MM.1S (cell line): ENCODE results near the gene RTP5.
"Not testable (repeated sequence)": the region's sequence is repeated elsewhere in the genome, so short reads cannot be mapped to it uniquely, and the experiment has no call there.

Experiments used
- DNase-seq: peaks from one replicate; pipeline ENCODE4 v3.0.0-alpha.2; 2015
- H2AFZ ChIP-seq: fragments of 300-600 bp; sonication (generic); 2 replicates; pipeline ENCODE4 v1.6.0; 2016; ENCODE audit warnings: antibody characterized with exemption, low read length
- H3F3A ChIP-seq: fragments of 300-600 bp; sonication (generic); 2 replicates; pipeline ENCODE4 v1.6.1; 2016; ENCODE audit warnings: mild to moderate bottlenecking, antibody characterized with exemption, low read length, moderate library complexity, mixed read lengths; ENCODE audit not compliant: insufficient read depth
- H3K27ac ChIP-seq: fragments of 300-600 bp; sonication (generic); 2 replicates; pipeline ENCODE4 v1.5.1; 2016; ENCODE audit warnings: mild to moderate bottlenecking, low read length
- H3K27me3 ChIP-seq: fragments of 300-600 bp; sonication (generic); replicated peaks from 2 replicates; pipeline ENCODE4 v1.6.0; 2016; ENCODE audit warnings: low read length; ENCODE audit not compliant: insufficient read depth
- H3K36me3 ChIP-seq: fragments of 300-600 bp; sonication (generic); replicated peaks from 2 replicates; pipeline ENCODE4 v1.6.1; 2016; ENCODE audit warnings: mild to moderate bottlenecking, low read length, mixed read lengths; ENCODE audit not compliant: insufficient read depth
- H3K4me1 ChIP-seq: fragments of 300-600 bp; sonication (generic); 2 replicates; pipeline ENCODE4 v1.6.1; 2016; ENCODE audit warnings: low read length, mixed read lengths
- H3K4me2 ChIP-seq: fragments of 300-600 bp; sonication (generic); 2 replicates; pipeline ENCODE4 v1.6.0; 2016; ENCODE audit warnings: low read depth, low read length
- H3K4me3 ChIP-seq: fragments of 300-600 bp; sonication (generic); 2 replicates; pipeline ENCODE4 v1.5.1; 2016; ENCODE audit warnings: low read length, mixed read lengths
- H3K79me2 ChIP-seq: fragments of 300-600 bp; sonication (generic); 2 replicates; pipeline ENCODE4 v1.6.1; 2016; ENCODE audit warnings: mixed run types, low read length, mixed read lengths
- H3K9ac ChIP-seq: fragments of 300-600 bp; sonication (generic); 2 replicates; pipeline ENCODE4 v1.6.1; 2016; ENCODE audit warnings: low read length, mixed read lengths
- H3K9me2 ChIP-seq: fragments of 300-600 bp; sonication (generic); replicated peaks from 2 replicates; pipeline ENCODE4 v1.6.1; 2016; ENCODE audit warnings: mild to moderate bottlenecking, low read length, mixed read lengths; ENCODE audit not compliant: insufficient read depth
- H3K9me3 ChIP-seq: fragments of 300-600 bp; sonication (generic); replicated peaks from 2 replicates; pipeline ENCODE4 v1.6.1; 2016; ENCODE audit warnings: mild to moderate bottlenecking, low read length, mixed read lengths; ENCODE audit not compliant: insufficient read depth
- H4K20me1 ChIP-seq: fragments of 300-600 bp; sonication (generic); 2 replicates; pipeline ENCODE4 v1.6.1; 2016; ENCODE audit warnings: mild to moderate bottlenecking, low read length, moderate library complexity, mixed read lengths; ENCODE audit not compliant: insufficient read depth
- EZH2 ChIP-seq: fragments of 300-600 bp; sonication (generic); optimal IDR thresholded peaks from 2 replicates; pipeline ENCODE3; 2017; ENCODE audit warnings: low read depth, mild to moderate bottlenecking, antibody characterized with exemption, low read length, mixed read lengths
- EZH2phosphoT487 ChIP-seq: fragments of 300-600 bp; sonication (generic); IDR thresholded peaks from 2 replicates; pipeline ENCODE4 v1.6.1; 2018; ENCODE audit warnings: antibody characterized with exemption, low read length
- TF ChIP-seq, protein P1 (sequence below): fragments of 300-600 bp; sonication (generic); IDR thresholded peaks from 2 replicates; pipeline ENCODE4 v1.5.1; 2016; ENCODE audit warnings: antibody characterized with exemption, low read length, mixed read lengths

Gene RTP5

GRCh38 chr2:241821460-241822263 lies 47.9 kb upstream of the RTP5 start:
- Histone ChIP-seq H3K4me3 (no peak overlapping the region), H3K9me3 (no peaks in the 10 kb centered on the region), H3K9ac (no peak overlapping the region), H4K20me1 (no peaks in the 10 kb centered on the region), H3K36me3 (no peaks in the 10 kb centered on the region), H2AFZ (no peak overlapping the region), H3F3A (no peaks in the 10 kb centered on the region), H3K79me2 (no peaks in the 10 kb centered on the region), H3K9me2 (no peaks in the 10 kb centered on the region), H3K4me2 (no peak overlapping the region), H3K27me3 (peaks cover 29% of the 10 kb centered on the region), H3K4me1 (no peaks in the 10 kb centered on the region), H3K27ac (no peak overlapping the region)
- DNase-seq: no peak
- no peak for TF ChIP-seq EZH2
- TF ChIP-seq, protein P1, sequence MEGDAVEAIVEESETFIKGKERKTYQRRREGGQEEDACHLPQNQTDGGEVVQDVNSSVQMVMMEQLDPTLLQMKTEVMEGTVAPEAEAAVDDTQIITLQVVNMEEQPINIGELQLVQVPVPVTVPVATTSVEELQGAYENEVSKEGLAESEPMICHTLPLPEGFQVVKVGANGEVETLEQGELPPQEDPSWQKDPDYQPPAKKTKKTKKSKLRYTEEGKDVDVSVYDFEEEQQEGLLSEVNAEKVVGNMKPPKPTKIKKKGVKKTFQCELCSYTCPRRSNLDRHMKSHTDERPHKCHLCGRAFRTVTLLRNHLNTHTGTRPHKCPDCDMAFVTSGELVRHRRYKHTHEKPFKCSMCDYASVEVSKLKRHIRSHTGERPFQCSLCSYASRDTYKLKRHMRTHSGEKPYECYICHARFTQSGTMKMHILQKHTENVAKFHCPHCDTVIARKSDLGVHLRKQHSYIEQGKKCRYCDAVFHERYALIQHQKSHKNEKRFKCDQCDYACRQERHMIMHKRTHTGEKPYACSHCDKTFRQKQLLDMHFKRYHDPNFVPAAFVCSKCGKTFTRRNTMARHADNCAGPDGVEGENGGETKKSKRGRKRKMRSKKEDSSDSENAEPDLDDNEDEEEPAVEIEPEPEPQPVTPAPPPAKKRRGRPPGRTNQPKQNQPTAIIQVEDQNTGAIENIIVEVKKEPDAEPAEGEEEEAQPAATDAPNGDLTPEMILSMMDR: no peak
- no peak for TF ChIP-seq EZH2phosphoT487

DNA sequence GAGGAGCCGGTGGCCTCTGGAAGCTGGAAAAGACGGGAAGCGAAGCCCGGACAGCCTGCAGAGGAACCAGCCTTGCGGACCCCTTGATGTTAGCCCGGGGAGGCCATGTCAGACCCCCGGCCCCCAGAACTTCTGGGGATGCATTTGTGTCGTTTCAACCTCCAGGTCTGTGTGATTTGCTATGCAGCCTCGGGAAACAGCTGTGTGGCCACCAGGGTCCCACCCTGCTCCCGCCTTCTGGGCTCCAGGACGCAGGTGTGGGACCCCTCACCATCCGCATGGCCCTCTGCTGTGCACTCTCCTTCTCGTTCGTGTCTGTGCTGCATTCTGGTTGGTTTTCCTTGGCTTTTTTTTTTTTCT lies 47.3 kb upstream of the RTP5 start:
- H3K4me1 ChIP-seq: no peaks in the 10 kb centered on the region
- H3K4me3 ChIP-seq: no peak overlapping the region
- H4K20me1 ChIP-seq: no peaks in the 10 kb centered on the region
- H3K27ac ChIP-seq: no peak overlapping the region
- H3F3A ChIP-seq: no peaks in the 10 kb centered on the region
- no peak for TF ChIP-seq EZH2
- TF ChIP-seq, protein P1: no peak
- no peak for TF ChIP-seq EZH2phosphoT487
- peaks cover 29% of the 10 kb centered on the region for H3K27me3 ChIP-seq
- H2AFZ ChIP-seq: no peak overlapping the region
- H3K4me2 ChIP-seq: no peak overlapping the region
- no peaks in the 10 kb centered on the region for H3K79me2 ChIP-seq
- no peaks in the 10 kb centered on the region for H3K9me3 ChIP-seq
- H3K9me2 ChIP-seq: no peaks in the 10 kb centered on the region
- no peaks in the 10 kb centered on the region for H3K36me3 ChIP-seq
- no peak overlapping the region for H3K9ac ChIP-seq
- no peak for DNase-seq

- not testable (repeated sequence) for H3K9me2 ChIP-seq, H3K36me3 ChIP-seq, H3K4me1 ChIP-seq, H3K79me2 ChIP-seq, H3K9me3 ChIP-seq, H3K4me3 ChIP-seq, H3K9ac ChIP-seq, H3K27ac ChIP-seq, H2AFZ ChIP-seq, H4K20me1 ChIP-seq, H3K4me2 ChIP-seq, H3F3A ChIP-seq, DNase-seq
- peaks cover 19% of the 10 kb centered on the region for H3K27me3 ChIP-seq
These were observed 45.7 kb upstream of the RTP5 start for GRCh38 chr2:241823531-241824437.
